Brain (organoid and tissue), 1 donor: Measurements from ENCODE around the gene NDUFA11. TPM values are rescaled to one million over a fixed set of nuclear protein-coding genes. Genes with fewer than 3 reads are reported as not detected.

ENCODE experiments used
- polyA plus RNA-seq: library from polyadenylated mRNA; stranded (reverse); fragments of 350-450 nt; fragmentation: Illumina TruSeq; extraction: RNeasy Lipid Tissue Mini Kit (QIAGEN cat#74804); gene quantifications from one replicate; pipeline ENCODE4 v1.2.3, GENCODE V29; 2015; ENCODE audit warnings: low read depth, low replicate concordance; ENCODE audit not compliant: insufficient read depth

NDUFA11 gene
- polyA plus RNA-seq, 1 donor from 2014 or later, result 691 TPM

Other genes starting within 250 kb of the NDUFA11 start
- 120 TPM for gene MICOS13, start 223.3 kb downstream of the NDUFA11 start, polyA plus RNA-seq
- 51.7 TPM for gene HSD11B1L, start 222.8 kb downstream of the NDUFA11 start, polyA plus RNA-seq
- 2,480 TPM for gene RPL36, start 213.5 kb downstream of the NDUFA11 start, polyA plus RNA-seq
- 108 TPM for gene LONP1, start 183.6 kb downstream of the NDUFA11 start, polyA plus RNA-seq
- gene CATSPERD, start 183.2 kb downstream of the NDUFA11 start, polyA plus RNA-seq, result not detected
- gene PRR22, start 119.0 kb downstream of the NDUFA11 start, polyA plus RNA-seq, result 1.3 TPM
- gene DUS3L, start 112.6 kb downstream of the NDUFA11 start, polyA plus RNA-seq, result 21.4 TPM
- gene NRTN, start 98.7 kb downstream of the NDUFA11 start, polyA plus RNA-seq, result 20.5 TPM
- gene FUT6, start 64.1 kb downstream of the NDUFA11 start, polyA plus RNA-seq, result not detected
- 0.29 TPM for gene FUT3, start 52.3 kb downstream of the NDUFA11 start, polyA plus RNA-seq
- not detected for gene FUT5, start 33.2 kb downstream of the NDUFA11 start, polyA plus RNA-seq
- gene VMAC, start 1.1 kb upstream of the NDUFA11 start, polyA plus RNA-seq, result 4.6 TPM
- 43.6 TPM for gene CAPS, start 10.5 kb upstream of the NDUFA11 start, polyA plus RNA-seq
- 183 TPM for gene RANBP3, start 74.3 kb upstream of the NDUFA11 start, polyA plus RNA-seq
- gene RFX2, start 206.7 kb upstream of the NDUFA11 start, polyA plus RNA-seq, result 29.6 TPM
- not detected for gene ACSBG2, start 231.9 kb upstream of the NDUFA11 start, polyA plus RNA-seq